ENCODE measurements around the gene CENPA.
"Not testable (repeated sequence)": the region's sequence is repeated elsewhere in the genome, so short reads cannot be mapped to it uniquely, and the experiment has no call there.

The CENPA gene

GRCh38 chr2:26795135-26795534 lies 9.3 kb downstream of the CENPA start:
- not testable (repeated sequence) for DNase-seq

GRCh38 chr2:26801328-26801727 lies 15.5 kb downstream of the CENPA start:
- no peak for DNase-seq

GRCh38 chr2:26801796-26802195 lies 15.9 kb downstream of the CENPA start:
- DNase-seq: no peak

- no peak for DNase-seq
Observed at GRCh38 chr2:26805241-26805676, 19.4 kb downstream of the CENPA start.

- no peak for DNase-seq
Observed at GRCh38 chr2:26807788-26808460, 22.1 kb downstream of the CENPA start.

GRCh38 chr2:26809211-26809610 lies 23.4 kb downstream of the CENPA start:
- DNase-seq: no peak

- no peak for DNase-seq
Observed at GRCh38 chr2:26809876-26810577, 24.2 kb downstream of the CENPA start.

GRCh38 chr2:26811261-26811660 lies 25.4 kb downstream of the CENPA start:
- no peak for DNase-seq

GRCh38 chr2:26811791-26812694 lies 26.2 kb downstream of the CENPA start:
- DNase-seq: no peak

- no peak for DNase-seq
Observed at GRCh38 chr2:26812731-26813130, 26.9 kb downstream of the CENPA start.

- DNase-seq: not testable (repeated sequence)
Observed at GRCh38 chr2:26814072-26814765, 28.4 kb downstream of the CENPA start.

GRCh38 chr2:26816893-26817292 lies 31.0 kb downstream of the CENPA start:
- DNase-seq: no peak

GRCh38 chr2:26818255-26818654 lies 32.4 kb downstream of the CENPA start:
- DNase-seq: no peak

- DNase-seq: no peak
Observed at GRCh38 chr2:26818972-26819371, 33.1 kb downstream of the CENPA start.

GRCh38 chr2:26820932-26821331 lies 35.1 kb downstream of the CENPA start:
- DNase-seq: no peak

GRCh38 chr2:26822877-26823276 lies 37.0 kb downstream of the CENPA start:
- DNase-seq: no peak

- no peak for DNase-seq
Observed at GRCh38 chr2:26838121-26838906, 52.5 kb downstream of the CENPA start.

GRCh38 chr2:26840937-26841610 lies 55.2 kb downstream of the CENPA start:
- DNase-seq: no peak

GRCh38 chr2:26843041-26843440 lies 57.2 kb downstream of the CENPA start:
- DNase-seq: no peak

Data from NCI-H1930 (cell line).